DOHH2 (cell line): Measurements from ENCODE around the gene MTHFSD.

ENCODE experiments used
- H3F3A ChIP-seq: fragments of 200-600 bp; sonication (generic), shearing (Covaris generic); 2 replicates; pipeline ENCODE4 v1.6.0; 2016; ENCODE audit warnings: antibody characterized with exemption, mild to moderate bottlenecking; ENCODE audit not compliant: control insufficient read depth, insufficient read depth
- H3K27ac ChIP-seq: fragments of 200-600 bp; sonication (generic); 2 replicates; pipeline ENCODE4 v1.5.1; 2014; ENCODE audit warnings: low read depth, mild to moderate bottlenecking, low read length, moderate library complexity
- H3K27me3 ChIP-seq: fragments of 200-600 bp; sonication (generic); 2 replicates; pipeline ENCODE4 v1.6.1; 2014; ENCODE audit warnings: mild to moderate bottlenecking, low read length, mixed read lengths; ENCODE audit not compliant: control insufficient read depth
- H3K36me3 ChIP-seq: fragments of 200-600 bp; sonication (generic); 2 replicates; pipeline ENCODE4 v1.6.1; 2014; ENCODE audit warnings: mild to moderate bottlenecking, low read length, moderate library complexity, mixed read lengths; ENCODE audit not compliant: control insufficient read depth
- H3K4me1 ChIP-seq: fragments of 200-600 bp; sonication (generic); 2 replicates; pipeline ENCODE4 v1.6.1; 2014; ENCODE audit warnings: mild to moderate bottlenecking, low read length, mixed read lengths; ENCODE audit not compliant: control insufficient read depth
- H3K4me2 ChIP-seq: fragments of 200-600 bp; sonication (generic); 2 replicates; pipeline ENCODE4 v1.6.0; 2014; ENCODE audit warnings: mild to moderate bottlenecking, low read length, moderate library complexity
- H3K4me3 ChIP-seq: fragments of 200-600 bp; sonication (generic); 2 replicates; pipeline ENCODE4 v1.5.1; 2014; ENCODE audit warnings: mild to moderate bottlenecking, low read length, mixed read lengths
- H3K79me2 ChIP-seq: fragments of 200-600 bp; sonication (generic); 2 replicates; pipeline ENCODE4 v1.6.1; 2014; ENCODE audit warnings: mild to moderate bottlenecking, low read length, mixed read lengths; ENCODE audit not compliant: control insufficient read depth
- H3K9me2 ChIP-seq: fragments of 200-600 bp; sonication (generic); replicated peaks from 2 replicates; pipeline ENCODE4 v1.6.1; 2014; ENCODE audit warnings: mild to moderate bottlenecking, low read length, mixed read lengths; ENCODE audit not compliant: control insufficient read depth
- H3K9me3 ChIP-seq: fragments of 200-600 bp; sonication (generic); 2 replicates; pipeline ENCODE4 v1.6.1; 2014; ENCODE audit warnings: antibody characterized with exemption, low read length, mixed read lengths; ENCODE audit not compliant: control insufficient read depth, insufficient read depth
- H4K20me1 ChIP-seq: fragments of 200-600 bp; sonication (generic); 2 replicates; pipeline ENCODE4 v1.6.0; 2014; ENCODE audit warnings: low read depth, mild to moderate bottlenecking, antibody characterized with exemption, low read length, moderate library complexity; ENCODE audit not compliant: control insufficient read depth, insufficient read depth
- EZH2phosphoT487 ChIP-seq: fragments of 200-600 bp; sonication (generic); IDR thresholded peaks from 2 replicates; pipeline ENCODE4 v1.6.1; 2017; ENCODE audit warnings: borderline replicate concordance, mild to moderate bottlenecking, antibody characterized with exemption, low read length, moderate library complexity, mixed read lengths
- TF ChIP-seq, protein P1 (sequence below): fragments of 200-600 bp; sonication (generic); IDR thresholded peaks from one replicate; pipeline ENCODE4 v1.5.1; 2014; ENCODE audit warnings: antibody characterized with exemption, mild to moderate bottlenecking, low read depth, low read length; ENCODE audit not compliant: poor library complexity, severe bottlenecking

The MTHFSD gene

DNA sequence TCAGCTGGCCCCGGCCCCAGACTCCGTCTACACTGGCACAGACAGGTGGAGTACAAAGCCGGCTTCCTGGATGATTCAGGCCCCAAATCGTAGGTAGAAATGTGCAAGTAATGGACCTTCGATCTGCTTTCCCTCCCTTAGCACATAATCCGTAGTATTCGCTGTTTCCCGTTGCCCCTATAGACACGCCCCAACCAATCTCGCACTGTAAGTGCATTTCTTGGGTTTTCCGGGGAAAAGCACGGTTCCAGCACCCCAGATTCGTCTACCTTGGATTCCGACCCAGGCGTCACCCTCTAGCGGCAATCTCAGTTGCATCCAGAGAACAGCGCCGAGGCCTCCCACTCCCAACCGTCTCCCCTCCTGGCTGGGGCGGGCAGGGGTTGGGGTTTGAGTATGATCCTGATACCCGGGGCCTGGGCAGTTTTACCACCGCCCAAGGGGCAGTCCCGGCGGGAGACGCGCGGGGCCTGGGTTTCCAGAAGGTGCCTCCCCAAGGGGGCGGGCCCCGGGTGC lies 56.8 kb downstream of the MTHFSD start:
- Histone ChIP-seq H3K4me2 (no peak overlapping the region), H3K4me3 (no peak overlapping the region), H3K79me2 (no peaks in the 10 kb centered on the region), H3K27me3 (peaks cover 25% of the 10 kb centered on the region), H4K20me1 (no peaks in the 10 kb centered on the region), H3K9me3 (no peaks in the 10 kb centered on the region), H3K27ac (no peak overlapping the region), H3K9me2 (no peaks in the 10 kb centered on the region), H3F3A (no peaks in the 10 kb centered on the region), H3K4me1 (no peaks in the 10 kb centered on the region), H3K36me3 (no peaks in the 10 kb centered on the region)
- TF ChIP-seq EZH2phosphoT487 = no peak
- TF ChIP-seq, protein P1, sequence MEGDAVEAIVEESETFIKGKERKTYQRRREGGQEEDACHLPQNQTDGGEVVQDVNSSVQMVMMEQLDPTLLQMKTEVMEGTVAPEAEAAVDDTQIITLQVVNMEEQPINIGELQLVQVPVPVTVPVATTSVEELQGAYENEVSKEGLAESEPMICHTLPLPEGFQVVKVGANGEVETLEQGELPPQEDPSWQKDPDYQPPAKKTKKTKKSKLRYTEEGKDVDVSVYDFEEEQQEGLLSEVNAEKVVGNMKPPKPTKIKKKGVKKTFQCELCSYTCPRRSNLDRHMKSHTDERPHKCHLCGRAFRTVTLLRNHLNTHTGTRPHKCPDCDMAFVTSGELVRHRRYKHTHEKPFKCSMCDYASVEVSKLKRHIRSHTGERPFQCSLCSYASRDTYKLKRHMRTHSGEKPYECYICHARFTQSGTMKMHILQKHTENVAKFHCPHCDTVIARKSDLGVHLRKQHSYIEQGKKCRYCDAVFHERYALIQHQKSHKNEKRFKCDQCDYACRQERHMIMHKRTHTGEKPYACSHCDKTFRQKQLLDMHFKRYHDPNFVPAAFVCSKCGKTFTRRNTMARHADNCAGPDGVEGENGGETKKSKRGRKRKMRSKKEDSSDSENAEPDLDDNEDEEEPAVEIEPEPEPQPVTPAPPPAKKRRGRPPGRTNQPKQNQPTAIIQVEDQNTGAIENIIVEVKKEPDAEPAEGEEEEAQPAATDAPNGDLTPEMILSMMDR = no peak

DNA sequence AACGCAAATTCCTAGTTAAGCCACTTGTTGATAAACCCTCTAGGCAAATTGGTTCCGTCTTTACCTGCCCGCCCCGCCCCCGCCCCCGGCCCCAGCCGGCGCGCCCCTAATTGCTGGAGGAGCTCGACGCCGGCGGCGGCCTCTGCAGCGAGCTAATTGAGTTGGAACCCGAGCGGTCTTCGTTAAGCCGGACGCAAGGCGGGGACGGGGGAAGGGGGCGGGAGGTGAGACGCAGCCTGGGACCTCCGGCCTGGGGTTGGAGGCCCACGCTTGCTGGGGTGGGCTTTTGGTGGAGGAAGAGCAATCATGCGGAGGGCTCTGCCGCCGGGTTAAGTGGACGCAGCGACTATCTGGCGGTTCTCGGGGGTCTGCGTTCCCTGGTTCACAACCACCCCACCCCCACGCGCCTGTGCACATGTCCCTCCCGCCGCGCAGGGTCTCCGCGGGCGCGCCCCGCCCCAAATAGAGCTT lies 57.4 kb downstream of the MTHFSD start:
- TF ChIP-seq EZH2phosphoT487 = no peak
- TF ChIP-seq, protein P1 = no peak
- Histone ChIP-seq H3K27me3 (peaks cover 19% of the 10 kb centered on the region), H3K27ac (no peak overlapping the region), H3K79me2 (no peaks in the 10 kb centered on the region), H3K36me3 (no peaks in the 10 kb centered on the region), H3K4me1 (no peaks in the 10 kb centered on the region), H4K20me1 (no peaks in the 10 kb centered on the region), H3F3A (no peaks in the 10 kb centered on the region), H3K4me2 (no peak overlapping the region), H3K9me3 (no peaks in the 10 kb centered on the region), H3K4me3 (no peak overlapping the region), H3K9me2 (no peaks in the 10 kb centered on the region)

DNA sequence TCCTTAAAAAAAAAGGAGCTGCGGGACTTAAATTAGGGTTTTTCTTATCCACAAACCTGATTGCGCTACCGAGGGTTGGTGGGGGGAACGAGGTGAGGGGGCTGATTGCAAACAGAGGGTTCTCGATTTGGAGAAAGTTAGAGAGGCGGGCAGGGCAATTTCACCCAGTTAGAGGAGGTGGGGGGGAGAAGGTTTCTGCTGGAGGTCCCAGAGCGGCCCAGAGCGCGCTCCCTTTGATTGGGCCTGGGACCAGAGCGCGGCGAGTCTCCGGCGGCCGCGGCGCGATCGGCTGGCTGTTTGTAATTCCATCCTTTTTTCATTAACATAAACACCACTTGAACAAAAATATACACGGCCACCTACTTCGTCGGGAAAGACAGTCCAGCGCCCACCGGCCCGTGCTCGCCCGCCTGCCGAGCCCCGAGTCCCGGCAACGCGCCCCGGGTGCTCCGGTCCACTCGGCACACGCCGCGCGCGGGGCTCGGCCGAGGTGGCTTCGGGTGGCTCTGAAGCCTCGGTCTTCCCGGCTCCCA lies 58.0 kb downstream of the MTHFSD start:
- Histone ChIP-seq H3K9me2 (no peaks in the 10 kb centered on the region), H3K36me3 (no peaks in the 10 kb centered on the region), H3F3A (no peaks in the 10 kb centered on the region), H3K27me3 (peaks cover 13% of the 10 kb centered on the region; the same call in 1 of the 2 replicates), H3K27ac (no peak overlapping the region), H3K79me2 (no peaks in the 10 kb centered on the region), H3K9me3 (no peaks in the 10 kb centered on the region), H3K4me1 (no peaks in the 10 kb centered on the region), H3K4me2 (no peak overlapping the region), H4K20me1 (no peaks in the 10 kb centered on the region), H3K4me3 (no peak overlapping the region)
- TF ChIP-seq, protein P1 = no peak
- TF ChIP-seq EZH2phosphoT487 = no peak
